Coronary artery (tissue), 2 donors: ENCODE measurements around the gene EDIL3.

ENCODE experiments used
- DNase-seq: peaks from one replicate; pipeline ENCODE4 v3.0.0-alpha.2; 2017; ENCODE audit warnings: low spot score
- H3K27ac ChIP-seq, 2 donors: fragments of 200-600 bp; sonication (generic); one replicate each; pipeline ENCODE4 v1.5.1; 2016 to 2019
- H3K4me3 ChIP-seq: fragments of 200-600 bp; sonication (generic); 2 replicates; pipeline ENCODE4 v1.5.1; 2016; ENCODE audit warnings: mild to moderate bottlenecking, moderate library complexity
- CTCF ChIP-seq: fragments of 200-600 bp; sonication (generic); IDR thresholded peaks from one replicate; pipeline ENCODE4 v1.5.1; 2019; ENCODE audit warnings: antibody characterized with exemption

EDIL3 gene

DNA sequence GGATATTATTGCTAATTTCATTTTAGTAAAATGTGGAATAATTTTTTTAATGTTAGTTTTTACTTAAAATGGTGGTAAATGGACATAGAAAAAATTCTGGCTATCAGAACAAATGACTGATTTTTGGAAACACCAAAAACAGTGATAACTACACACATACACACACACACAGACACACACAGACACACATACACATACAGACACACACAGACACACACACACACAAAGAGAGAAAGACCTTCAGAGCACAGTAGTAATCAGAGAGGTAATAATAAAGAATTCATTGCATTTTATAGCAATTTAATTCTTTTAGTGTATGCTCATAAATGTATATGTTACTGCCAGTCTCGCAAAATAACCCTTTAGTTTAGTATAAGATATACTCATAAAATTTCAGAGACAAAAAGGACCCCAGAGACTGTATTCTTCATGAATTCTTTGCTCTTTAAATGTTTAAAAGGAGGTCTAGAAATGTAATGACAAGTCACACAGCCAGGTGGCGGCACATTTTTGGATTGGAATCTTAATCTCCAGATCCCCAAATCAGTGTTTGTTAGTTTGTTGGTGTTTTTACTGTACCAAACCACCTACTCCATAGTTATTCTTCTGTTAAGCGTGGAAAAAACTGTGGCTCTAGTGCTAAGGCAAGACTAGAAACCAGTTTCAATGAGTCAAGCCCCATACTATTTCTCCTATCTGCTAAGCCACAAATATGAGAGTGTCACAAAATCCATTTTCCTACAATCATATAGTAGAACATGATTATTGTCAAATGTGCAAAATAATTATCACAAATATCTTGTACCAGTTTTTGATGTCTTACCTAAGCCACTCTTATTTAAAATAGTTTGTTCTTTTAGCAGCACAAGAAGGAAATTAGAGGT is 109.9 kb downstream of the EDIL3 start:
- Histone ChIP-seq H3K4me3 (no peak overlapping the region), H3K27ac (no peak overlapping the region)
- TF ChIP-seq CTCF: peak; percentile 29
- no peak for DNase-seq

GRCh38 chr5:84273517-84273883 is 111.2 kb downstream of the EDIL3 start:
- no peak for TF ChIP-seq CTCF

DNA sequence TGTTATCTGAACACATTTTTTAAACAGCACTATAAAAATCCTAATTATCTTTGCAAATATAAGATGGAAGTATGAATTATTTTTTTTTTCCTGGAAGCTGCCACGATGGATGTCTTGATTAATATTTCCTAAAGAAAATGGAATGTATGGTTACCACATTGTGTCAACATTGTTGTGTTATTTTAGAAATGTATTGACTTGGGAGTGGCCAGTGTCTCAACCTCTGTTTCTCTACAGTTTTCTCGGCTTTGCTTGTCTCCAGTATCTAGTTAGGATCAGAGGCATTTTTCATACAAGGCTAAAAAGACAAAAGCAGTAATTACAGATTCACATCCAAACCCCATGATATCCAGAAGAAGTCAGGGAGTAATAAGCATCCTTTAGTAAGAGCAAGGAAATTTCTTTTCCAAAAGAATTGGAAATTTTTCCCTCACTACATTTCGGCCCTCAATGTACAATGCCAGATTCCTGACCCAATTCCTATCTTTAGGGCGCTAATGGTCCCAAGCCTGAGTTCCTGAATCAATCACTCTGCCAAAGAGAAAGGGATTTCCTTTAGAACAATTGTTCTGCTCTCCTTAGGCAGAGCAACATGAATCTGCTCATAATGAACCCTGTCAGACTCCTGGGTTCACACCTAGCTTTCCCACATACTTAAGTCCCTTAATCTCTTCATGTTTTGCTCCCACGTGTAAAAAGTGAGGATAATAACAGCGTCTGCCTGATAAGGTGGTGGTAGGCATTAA is 111.7 kb downstream of the EDIL3 start:
- no peak overlapping the region for H3K4me3 ChIP-seq
- TF ChIP-seq CTCF: no peak
- no peak for DNase-seq
- H3K27ac ChIP-seq: no peak overlapping the region

More at GRCh38 chr5:84273517-84273883, 111.2 kb downstream of the EDIL3 start:
- Histone ChIP-seq H3K27ac (no peak overlapping the region), H3K4me3 (no peak overlapping the region)
- no peak for DNase-seq

DNA sequence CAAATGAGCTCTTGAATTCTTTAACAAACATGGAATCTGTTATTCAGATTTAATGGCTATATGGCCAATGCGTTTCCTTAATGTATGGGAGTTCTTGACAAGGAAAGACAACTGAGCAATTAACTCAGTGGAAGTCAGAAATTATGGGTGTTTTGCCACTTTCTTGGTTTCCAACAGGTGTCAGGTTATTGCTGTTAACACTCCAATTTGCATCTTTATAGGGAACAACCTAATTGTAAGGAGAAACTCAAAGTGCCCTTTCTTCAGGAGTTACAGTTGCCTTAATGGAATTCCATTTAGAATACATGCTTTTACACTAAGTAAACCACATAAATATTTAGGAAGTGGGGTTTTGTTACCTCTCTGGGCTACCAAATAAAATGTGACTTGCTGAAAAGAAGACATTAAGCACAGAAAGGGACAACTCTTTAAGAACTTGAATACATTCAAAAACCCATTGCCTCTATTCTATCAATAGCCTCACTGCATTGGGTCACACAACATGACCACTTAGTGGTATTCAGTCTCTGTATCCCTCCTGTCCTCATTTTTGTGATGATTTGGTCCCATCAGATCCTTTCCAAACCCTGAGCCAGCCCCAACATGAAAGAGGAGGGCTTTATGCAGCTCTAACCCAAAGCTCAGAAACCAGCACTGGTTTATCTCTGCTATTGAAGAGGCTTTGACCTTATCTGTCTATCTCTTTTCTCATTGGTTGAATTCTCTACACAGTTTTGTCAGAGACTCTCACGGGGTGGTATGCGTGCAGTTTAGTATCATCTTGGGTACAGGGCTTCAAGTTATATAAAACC is 118.7 kb downstream of the EDIL3 start:
- no peak for TF ChIP-seq CTCF
- Histone ChIP-seq H3K27ac (no peak overlapping the region), H3K4me3 (no peak overlapping the region)
- no peak for DNase-seq

DNA sequence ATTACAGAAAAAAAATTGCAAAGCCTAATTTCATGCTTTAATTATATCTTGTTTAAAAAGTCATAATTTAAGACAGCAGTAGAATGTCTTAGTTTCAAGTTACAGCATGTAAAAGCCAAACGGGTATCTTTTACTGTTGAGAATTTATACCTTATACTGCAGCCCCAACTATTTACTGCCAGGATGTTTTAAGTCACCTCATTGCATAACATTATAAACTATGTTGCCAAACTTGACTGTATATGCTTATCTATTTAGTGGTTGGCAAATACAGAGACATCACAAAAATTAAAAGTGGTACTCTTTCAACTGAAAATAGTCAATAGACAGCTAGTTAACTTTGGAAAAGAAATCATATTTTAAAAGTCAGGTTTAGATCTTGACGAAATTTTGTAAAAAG is 119.5 kb downstream of the EDIL3 start:
- Histone ChIP-seq H3K4me3 (no peak overlapping the region), H3K27ac (no peak overlapping the region)
- DNase-seq: no peak
- TF ChIP-seq CTCF: no peak

- no peak for TF ChIP-seq CTCF
- Histone ChIP-seq H3K27ac (no peak overlapping the region), H3K4me3 (no peak overlapping the region)
- DNase-seq: no peak
Observed at GRCh38 chr5:84260939-84261338, 123.7 kb downstream of the EDIL3 start.
